COR-L47 (cell line): ENCODE data around the gene ABCC11.

Experiments used
- DNase-seq: peaks from one replicate; lab custom pipeline; 2025; lab: John Stamatoyannopoulos, UW

ABCC11 gene

DNA sequence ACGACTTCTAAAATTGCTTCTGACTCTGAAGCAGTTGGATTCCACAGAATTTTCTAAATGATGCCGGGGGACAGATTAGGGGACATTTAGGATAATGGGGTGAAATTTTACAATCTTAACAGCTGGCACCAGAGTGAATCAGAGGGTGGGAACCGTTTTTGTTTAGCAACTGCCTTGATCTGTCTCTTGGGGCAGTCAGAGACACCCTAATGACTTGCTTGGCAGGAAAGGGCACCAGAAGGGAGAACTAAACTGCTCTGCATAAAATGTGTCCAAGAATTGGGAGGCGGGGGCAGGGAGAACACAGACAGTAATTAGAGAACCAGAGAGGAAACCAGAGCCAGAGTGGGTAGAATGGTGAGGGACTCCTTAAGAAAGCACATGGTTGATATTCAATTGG is 85.4 kb downstream of the ABCC11 start:
- DNase-seq, result no peak

DNA sequence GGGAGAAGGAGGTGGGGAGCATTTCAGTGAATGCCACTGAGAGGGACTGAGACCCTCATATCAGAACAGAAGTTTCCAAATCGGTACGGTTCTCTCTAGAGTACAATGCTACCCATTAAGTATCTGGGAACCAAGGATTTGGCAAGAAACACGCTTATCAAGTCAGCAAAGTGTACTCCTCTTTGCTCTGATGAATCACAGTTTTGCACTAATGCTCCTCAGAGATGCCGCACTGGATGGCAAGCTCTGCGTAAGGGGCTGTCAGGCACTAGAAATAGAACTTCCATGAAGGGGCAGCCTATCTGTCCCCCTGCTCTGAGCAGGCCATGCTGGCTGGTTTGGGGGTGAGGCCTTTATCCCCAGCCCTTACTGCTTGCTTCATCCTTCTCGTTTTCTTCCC is 86.8 kb downstream of the ABCC11 start:
- DNase-seq, result no peak

DNA sequence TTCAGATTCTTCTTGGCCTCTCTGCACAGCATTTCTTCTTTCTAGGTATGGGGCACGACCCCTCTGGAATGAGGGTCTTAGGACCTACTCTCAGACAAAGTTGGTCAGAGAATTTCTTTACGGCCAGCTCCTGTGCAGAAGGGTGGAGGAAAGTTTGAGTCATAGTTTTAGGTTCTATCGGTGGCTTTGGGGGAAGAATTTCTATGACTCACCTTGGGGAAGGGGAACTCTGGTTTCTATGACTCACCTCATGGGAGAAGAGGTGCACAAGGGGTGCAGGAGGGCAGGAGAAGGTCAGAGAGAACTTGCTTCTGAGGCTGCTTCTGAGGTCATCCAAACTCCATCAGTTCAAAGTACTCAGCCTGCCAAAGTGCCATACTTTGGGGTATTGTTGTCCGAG is 89.0 kb downstream of the ABCC11 start:
- DNase-seq, result no peak

DNA sequence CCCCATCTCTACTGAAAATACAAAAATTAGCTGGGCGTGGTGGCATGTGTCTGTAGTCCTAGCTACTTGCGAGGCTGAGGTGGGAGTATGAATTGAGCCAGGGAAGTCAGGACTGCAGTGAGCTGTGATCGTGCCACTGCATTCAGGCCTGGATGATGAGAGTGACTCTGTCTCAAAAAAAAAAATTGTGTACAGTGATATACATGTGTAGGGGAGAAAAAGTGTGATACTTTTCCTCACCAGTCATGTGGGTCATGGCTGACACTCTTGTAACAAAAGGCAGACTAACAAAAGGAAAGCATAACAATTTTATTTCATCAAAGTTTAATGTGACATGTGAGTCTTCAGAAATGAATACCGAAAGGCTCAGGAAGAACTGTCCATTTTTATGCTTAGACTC is 89.5 kb downstream of the ABCC11 start:
- DNase-seq, result no peak

DNA sequence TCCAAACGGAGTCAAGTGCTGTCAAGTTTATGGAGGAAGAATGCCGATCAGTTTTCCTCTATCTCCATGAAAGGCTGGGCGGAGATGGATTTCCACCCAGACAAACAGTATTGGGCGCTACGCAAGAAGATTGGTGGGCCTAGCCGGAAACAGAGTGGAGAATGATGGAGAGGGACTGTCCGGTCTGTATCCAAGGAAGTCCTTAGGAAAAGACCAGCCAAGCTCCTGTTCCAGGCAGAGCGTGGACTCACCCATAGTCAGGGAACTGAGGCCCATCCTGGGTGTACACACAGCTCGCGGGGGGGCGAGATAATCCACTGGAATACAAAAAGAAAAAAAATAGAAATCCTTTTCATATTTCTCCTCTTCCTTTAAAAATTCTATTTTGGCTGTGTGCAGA is 90.0 kb downstream of the ABCC11 start:
- DNase-seq, result no peak

DNA sequence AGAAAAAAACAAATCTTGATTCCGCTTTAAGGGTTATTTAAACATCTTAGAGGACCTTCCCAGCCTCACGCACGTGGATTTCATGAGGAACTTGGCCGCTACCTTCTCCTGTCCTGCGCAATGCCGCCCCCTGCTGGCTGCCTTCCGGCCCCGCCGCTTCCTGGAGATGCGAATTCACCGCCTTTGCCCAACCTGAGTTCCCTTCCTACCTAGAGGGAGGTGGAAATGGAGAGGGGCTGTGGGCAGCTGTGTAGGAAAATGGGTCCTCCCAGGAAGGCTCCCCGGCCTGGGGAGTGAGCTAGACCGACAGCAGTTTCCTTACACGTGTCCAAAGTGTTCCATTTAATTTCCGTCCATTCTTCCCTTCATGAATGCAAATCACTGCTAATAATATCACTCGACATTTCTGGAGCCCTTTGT is 90.5 kb downstream of the ABCC11 start:
- peak; percentile 53 for DNase-seq

DNA sequence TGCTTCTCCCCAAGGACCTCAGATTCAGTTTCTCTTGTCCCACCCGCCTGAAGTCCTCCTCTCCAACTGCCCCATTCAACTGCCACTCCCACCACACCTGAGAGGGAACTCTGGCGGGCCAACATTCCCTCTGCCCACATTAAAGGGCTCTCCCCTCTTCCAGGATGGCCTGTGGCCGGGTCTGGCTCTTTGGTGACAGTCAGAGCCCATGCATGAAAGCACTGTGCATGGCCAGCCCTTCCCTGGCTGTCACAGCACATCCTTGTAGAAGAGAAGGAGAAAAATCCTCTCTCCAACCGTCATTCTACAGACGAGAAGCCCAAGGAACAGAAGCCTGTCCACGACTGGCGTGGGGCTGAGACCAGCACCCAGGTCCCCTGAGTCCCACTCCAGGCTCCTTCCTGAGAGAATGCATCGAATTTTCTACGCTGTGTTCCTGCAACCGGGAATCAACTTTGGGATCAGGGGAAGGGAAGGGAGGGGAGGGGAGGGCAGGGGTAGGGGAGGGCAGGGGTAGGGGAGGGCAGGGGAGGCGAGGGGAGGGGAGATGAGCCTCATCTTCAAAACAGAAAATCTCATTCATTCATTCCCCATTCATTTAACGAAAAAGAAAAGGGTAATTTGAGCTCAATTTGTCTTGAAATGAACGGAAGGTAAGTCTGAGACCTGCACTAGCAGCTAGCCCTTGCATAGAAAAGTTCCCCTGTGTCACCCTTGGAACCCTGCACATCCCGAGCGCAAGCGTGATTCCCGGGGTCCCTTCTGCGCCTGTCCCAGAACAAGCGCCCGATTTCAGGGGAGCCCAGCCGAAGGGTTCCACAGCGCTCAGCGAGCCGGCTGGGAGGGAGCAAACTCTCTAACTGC is 91.2 kb downstream of the ABCC11 start, which contains the start of gene ABCC12:
Gene ABCC12, minus strand, starts transcription at position 68 of the 864 bp plus-strand sequence. CDS start 9,569 bp downstream, outside the sequence.
- DNase-seq, result no peak

DNA sequence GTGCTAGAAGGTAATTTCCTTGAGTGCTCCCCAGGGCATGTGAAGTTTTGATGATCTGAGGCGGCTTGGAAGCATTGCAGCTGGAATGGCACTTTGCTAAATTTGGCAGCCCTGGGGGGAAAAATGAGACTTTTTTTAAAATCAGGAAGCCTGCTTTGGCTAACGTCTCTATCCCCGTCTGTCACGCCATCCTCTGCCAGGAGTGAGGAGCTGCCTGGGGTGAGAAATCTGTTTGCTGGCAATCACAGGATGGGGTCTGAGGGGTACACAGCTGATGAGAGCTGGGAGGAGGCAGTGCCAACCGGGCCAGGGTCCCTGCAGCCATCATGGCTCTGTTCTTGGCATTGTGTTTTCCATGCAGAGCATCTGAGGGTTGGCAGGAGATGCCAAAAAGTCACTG is 93.6 kb downstream of the ABCC11 start:
- no peak for DNase-seq

DNA sequence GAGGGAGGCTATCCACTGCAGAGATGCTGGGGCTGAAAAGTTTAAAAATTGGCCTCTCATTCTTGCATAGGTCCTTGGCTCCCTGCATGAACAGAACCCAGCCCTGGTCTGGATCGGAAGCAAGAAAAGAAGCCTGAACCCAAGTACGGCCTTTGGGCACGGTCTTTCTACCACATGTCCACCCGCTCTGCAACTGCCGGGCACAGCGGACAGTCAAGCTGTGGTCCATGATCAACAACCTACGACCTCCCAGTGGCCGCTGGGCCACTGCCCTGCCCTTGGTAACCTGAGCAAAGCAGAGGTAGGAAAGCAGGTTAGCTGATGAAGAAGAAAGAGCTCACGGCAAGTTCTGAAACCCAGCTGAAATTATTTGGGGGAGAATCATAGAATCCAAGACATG is 95.1 kb downstream of the ABCC11 start:
- no peak for DNase-seq

DNA sequence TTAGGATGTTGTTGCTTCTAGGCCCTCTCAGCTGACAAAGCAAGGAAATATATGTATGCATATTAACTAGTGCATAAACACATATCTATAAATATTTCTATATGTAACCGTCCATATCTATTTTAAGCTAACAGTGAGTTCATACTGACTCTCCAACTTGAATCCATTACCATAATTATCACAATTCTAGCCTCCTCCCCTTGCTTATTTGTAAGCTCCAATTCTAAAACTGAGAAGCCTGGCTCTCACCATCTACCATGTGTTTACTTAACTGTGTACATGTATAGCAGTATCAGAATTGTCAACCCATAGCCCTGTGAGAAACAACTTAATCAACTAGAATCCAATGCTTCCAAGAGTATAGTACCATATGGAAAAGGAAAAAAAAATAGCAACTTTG is 96.6 kb downstream of the ABCC11 start:
- DNase-seq, result no peak

DNA sequence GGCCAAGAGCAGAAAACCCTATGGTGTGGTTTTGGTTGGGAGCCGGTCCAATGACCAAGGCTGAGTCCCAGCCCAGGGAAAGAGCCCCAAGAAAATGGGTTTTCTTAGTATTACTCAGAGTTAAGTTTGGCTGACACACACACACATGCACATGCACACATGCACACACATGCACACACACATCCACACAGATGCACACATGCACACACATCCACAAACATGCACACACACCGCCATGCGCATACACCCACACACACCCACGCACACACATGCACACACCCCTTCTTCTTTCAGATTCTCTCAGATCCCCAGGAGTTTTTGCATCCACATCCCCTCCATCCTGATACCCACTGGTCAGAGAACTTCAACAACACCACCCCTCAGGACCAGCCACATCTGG is 100.6 kb downstream of the ABCC11 start:
- no peak for DNase-seq

DNA sequence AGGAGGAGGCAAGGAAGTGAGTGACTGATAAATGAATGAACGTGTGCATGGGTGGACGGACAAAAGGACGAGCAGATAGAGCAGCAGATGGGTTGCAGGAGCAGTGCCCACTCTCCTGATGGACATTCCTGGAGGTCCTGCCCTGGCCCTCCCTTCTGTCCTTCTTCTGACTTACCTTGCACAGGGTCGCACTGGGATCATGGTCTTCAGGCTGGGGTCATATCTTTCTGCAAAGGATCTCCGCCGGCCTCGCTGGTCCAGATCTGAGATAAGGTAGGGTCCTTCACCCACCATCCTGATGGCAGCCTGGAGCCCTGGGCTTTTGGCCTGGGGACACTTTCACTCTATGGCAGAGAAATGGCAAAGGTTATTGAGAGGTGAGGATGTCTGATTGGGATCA is 101.2 kb downstream of the ABCC11 start:
- DNase-seq, result no peak

DNA sequence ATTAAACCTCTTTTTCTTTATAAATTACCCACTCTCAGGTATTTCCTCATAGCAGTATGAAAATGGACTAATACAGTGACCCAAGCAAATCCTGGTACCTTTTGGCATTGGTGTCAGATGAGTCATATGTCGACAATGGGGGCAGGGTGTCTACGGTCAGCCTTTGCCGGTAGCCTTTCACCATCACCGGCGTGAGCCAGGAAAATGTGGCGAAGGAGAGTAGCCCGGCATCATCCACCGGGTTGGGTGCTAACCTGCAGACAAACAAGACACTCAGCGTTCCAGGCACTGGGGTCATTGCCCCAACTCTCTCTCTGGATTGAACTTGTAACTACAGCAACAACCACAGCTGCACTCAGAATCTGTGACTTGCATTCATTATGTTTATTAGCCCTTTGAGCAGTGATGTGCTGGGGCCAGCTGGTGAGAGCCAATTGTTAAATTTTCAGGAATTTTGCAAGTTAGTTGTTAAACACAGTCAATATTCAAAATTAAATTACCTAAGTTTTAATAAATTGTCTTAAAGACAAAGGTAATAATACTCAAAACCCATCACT is 103.4 kb downstream of the ABCC11 start:
- no peak for DNase-seq

DNA sequence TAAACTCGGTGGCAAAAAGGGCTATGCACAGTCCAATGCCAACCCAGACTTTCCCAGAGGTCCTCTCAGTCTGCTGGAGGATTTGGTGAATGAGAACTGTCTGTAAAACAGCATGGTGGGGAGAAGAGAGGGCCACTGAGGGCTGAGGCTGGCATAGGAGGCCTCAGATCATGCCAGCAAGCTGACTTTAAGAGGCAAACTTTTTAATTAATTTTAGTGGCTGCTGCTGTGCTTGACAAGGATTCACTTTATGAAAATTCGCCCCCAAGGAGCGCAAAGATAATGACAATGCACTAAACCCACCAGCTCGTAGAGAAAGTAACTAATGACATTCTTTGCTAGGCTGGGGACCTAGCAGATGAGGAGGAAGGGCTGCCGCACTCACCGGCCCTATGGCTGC is 106.5 kb downstream of the ABCC11 start:
- no peak for DNase-seq

DNA sequence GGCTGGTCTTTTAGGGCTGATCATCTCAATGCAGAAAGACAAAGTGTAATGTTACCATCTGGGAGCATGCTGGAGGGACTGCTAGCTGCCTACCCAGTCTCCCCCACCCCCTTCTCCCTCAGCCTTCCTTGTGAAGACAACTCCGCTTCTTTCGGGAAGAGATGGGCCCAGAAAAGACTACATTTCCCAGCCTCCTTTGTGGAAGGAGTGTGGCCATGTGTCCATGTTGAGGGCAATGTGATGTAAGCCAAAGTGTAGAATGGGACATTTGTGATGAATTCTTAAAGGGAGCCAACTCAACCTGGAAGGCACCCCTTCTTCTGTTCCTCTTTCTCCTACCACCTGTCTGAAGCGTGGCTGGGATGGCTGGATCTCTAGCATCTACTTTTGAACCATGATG is 107.8 kb downstream of the ABCC11 start:
- no peak for DNase-seq

DNA sequence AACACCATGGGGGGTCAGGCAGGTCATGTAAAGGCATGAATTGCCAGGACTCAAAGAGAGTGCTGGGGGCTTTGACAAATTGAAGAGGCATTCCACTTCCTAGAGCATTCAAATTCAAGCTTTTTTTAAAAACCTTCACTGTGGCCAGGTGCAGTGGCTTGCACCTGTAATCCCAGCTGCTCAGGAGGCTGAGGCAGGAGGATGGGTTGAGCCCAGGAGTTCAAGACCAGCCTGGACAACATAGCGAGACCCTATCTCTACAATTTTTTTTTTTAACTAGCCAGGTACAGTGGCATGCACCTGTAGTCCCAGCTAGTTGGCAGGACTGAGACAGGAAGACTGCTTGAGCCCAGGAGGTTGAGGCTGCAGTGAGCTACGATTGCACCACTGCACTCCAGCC is 108.8 kb downstream of the ABCC11 start:
- DNase-seq, result no peak

DNA sequence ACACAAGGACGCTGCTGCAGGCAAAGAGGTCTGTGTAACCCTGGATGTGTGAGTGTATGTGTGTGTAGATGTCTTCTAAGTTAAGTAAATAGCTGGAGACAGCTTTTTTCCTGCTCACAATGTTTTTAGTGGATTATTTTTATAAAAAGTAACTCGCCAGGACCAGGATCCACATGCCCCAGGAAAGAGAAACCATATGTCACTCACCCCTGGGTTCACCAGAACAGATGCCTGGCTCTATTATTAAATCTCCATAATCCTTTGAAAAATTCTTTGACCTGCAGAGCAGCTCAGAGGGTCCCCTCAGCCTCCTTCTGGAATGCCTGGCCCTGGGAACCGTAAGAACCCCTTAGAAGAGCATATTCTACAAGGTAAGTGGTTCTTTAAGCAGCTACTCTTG is 109.5 kb downstream of the ABCC11 start:
- no peak for DNase-seq

DNA sequence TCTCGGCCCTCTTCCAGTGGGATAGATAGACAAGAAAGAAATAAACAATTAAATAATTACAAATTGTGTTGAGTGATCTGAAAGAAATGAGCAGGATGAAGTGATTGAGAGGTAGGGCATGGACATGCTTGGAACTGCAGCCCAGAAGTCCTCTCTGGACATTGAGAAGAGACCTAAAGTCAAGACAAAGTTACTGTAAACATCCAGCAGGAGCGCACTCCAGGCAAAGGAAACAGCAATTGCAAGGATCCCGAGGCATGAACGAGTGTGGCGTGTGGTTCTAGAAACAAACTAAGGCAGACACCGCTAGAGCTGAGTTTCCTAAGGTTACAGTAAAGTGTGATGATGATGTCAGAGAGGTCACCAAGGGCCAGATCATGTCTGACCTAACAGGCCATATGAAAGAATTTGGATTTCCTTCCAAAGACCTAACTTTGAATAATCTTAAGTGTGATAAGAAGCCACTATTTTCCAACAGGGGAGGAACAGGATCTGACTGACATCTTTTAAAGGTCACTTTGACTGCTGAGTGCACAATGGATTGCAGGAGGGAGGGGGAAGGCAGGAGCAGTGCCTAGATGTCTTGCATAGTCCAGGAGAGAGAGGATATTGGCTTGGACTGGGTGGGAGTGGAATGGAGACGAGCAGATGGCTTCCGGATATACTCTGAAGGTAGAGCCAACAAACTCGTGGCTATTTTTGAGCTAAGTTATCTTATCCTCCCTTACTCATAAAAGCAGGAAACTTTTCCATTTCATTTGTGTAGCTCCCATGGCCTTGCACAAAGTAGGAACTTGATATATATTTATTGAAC is 110.6 kb downstream of the ABCC11 start:
- no peak for DNase-seq

DNA sequence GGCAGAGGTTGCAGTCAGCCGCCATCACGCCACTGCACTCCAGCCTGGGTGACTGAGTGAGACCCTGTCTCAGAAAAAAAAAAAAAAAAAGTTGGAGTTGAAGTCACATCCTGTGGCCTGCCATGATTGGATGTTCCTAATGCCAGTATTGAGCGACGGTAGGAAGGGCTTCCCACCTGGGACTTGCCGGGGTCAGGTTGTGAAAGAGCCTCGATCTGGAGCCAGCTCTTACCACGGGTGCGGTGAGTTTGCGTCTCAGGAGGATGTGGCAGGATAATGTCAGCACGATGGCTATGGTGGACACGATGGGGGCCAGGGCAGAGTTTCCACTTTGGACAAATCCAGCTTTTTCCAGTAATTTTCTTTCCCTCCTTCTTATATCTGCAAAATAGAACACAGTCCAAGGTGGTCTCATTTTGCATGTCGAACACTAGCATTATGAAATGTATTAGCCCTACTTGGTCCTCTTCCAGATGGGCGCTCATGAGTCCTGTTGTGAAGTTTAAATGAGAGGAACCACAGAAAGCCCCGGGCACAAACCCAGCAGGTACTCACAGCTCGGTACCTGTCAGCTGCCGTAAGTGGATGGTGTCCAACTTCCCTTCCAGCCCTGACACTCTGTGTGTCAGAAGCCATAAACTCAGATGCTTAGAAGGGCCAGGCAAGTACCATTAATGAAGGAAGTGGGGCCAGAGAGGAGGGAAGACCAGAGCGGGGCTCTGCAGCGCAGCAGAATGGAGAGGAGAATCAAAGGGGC is 113.7 kb downstream of the ABCC11 start:
- DNase-seq, result no peak

DNA sequence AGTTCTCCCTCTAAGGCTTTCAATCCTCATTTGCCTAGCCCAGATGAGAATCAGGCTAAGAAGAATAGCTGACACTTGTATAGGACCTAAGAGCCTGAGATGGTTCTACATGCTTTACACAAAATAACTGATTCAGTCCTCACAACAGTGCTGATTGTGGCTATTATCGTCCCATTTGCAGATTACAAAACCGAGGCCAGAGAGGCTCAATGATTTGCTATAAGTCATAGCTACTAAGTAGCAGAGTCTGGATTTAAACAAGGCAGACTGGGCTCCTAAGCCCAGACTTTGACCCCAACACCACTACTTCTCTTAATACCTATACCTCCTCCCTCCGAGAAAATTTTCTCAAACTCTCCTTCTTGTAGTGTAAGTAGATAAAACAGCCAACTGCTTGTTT is 114.6 kb downstream of the ABCC11 start:
- no peak for DNase-seq

DNA sequence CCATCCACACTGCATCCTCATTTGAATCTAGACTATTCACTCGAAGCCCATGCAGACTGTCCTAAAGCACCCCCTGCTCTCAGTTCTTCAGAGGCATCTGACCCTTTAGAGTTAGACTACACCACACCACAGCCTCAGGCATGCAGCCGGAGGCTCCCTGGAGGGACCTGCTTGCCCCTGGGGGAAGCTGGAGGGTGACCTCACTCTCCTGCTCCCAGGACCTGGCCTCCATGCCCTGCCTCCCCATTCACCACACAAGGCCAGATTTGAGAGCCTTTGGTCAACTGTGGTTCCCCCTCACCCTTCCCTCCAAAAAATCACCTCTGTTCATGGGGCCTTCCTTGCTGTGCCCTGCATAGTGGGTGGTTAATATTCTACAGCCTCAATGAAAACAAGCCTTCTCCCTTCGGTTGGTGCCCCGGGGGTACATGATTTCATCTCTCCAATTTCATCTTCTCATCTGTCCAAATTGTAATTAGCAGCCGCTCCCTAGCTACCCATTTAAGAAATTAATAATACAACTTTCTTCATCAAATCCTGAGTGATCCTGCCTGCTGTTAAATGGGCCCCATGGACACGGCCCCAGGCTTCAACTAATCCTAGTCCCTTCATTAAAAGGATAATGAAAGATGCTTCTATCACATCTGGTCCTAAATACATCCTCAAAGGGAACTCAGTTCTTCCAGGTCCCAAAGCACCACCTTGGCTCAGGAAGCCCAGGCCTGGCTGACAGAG is 116.0 kb downstream of the ABCC11 start:
- no peak for DNase-seq
